ENCODE measurements around the gene BAZ2B.
A peak's percentile ranks its signal among the peaks of the same experiment; 100 is the strongest.

The BAZ2B gene

GRCh38 chr2:159508140-159508539, 108.2 kb downstream of the BAZ2B start:
- peaks cover 3% of the 10 kb centered on the region; the same call in 1 of the 2 replicates for H3F3A ChIP-seq (ENCODE audit: low read depth)

GRCh38 chr2:159506764-159507440, 109.4 kb downstream of the BAZ2B start:
- Histone ChIP-seq H3F3A (ENCODE audit: low read depth) (peaks cover 3% of the 10 kb centered on the region; the same call in 1 of the 2 replicates), H3K9me2 (replicated peaks; ENCODE audit: low read depth, low read length) (no peaks in the 10 kb centered on the region), H3K27me3 (ENCODE audit: insufficient read depth, low read length, poor library complexity, severe bottlenecking) (no peaks in the 10 kb centered on the region), H3K9me3 (ENCODE audit: insufficient read depth, low read depth, low read length) (0 out of 2 replicates have a peak, but pooled peaks cover under 1% of the 10 kb centered on the region), H3K4me3 (ENCODE audit: low read length, poor library complexity, severe bottlenecking) (peak overlapping the region; percentile 17), H3K4me1 (ENCODE audit: insufficient read depth, low read length, poor library complexity, severe bottlenecking) (peaks cover 22% of the 10 kb centered on the region), H3K36me3 (ENCODE audit: insufficient read depth, low read length) (no peaks in the 10 kb centered on the region), H4K20me1 (ENCODE audit: insufficient read depth, low read length, poor library complexity, severe bottlenecking) (no peaks in the 10 kb centered on the region), H3K9ac (ENCODE audit: low read depth, low read length, poor library complexity, severe bottlenecking) (no peak overlapping the region), H3K79me2 (ENCODE audit: insufficient read depth, low read length) (peaks cover 25% of the 10 kb centered on the region), H3K4me2 (ENCODE audit: low read depth, low read length, poor library complexity, severe bottlenecking) (peak overlapping the region; percentile 29), H2AFZ (ENCODE audit: low read length) (no peak overlapping the region)
- TF ChIP-seq EZH2phosphoT487 (IDR thresholded peaks at IDR 0.05; ENCODE audit: borderline replicate concordance) (no peak), CTCF (conservative IDR thresholded peaks at IDR 0.05; ENCODE audit: low read length) (no peak)

More at GRCh38 chr2:159508140-159508539, 108.2 kb downstream of the BAZ2B start:
- Histone ChIP-seq H3K27me3 (ENCODE audit: insufficient read depth, low read length, poor library complexity, severe bottlenecking) (no peaks in the 10 kb centered on the region), H3K9me2 (replicated peaks; ENCODE audit: low read depth, low read length) (no peaks in the 10 kb centered on the region), H3K9me3 (ENCODE audit: insufficient read depth, low read depth, low read length) (no peaks in the 10 kb centered on the region), H3K79me2 (ENCODE audit: insufficient read depth, low read length) (peaks cover 36% of the 10 kb centered on the region), H3K4me1 (ENCODE audit: insufficient read depth, low read length, poor library complexity, severe bottlenecking) (peaks cover 34% of the 10 kb centered on the region), H4K20me1 (ENCODE audit: insufficient read depth, low read length, poor library complexity, severe bottlenecking) (no peaks in the 10 kb centered on the region), H2AFZ (ENCODE audit: low read length) (no peak overlapping the region), H3K9ac (ENCODE audit: low read depth, low read length, poor library complexity, severe bottlenecking) (no peak overlapping the region), H3K4me3 (ENCODE audit: low read length, poor library complexity, severe bottlenecking) (no peak overlapping the region), H3K4me2 (ENCODE audit: low read depth, low read length, poor library complexity, severe bottlenecking) (no peak overlapping the region), H3K36me3 (ENCODE audit: insufficient read depth, low read length) (no peaks in the 10 kb centered on the region)
- no peak for TF ChIP-seq CTCF (conservative IDR thresholded peaks at IDR 0.05; ENCODE audit: low read length)

GRCh38 chr2:159506202-159506601, 110.1 kb downstream of the BAZ2B start:
- H3K9me3 ChIP-seq (ENCODE audit: insufficient read depth, low read depth, low read length), result peaks cover 4% of the 10 kb centered on the region; the same call in 1 of the 2 replicates
- H2AFZ ChIP-seq (ENCODE audit: low read length), result no peak overlapping the region
- H3K79me2 ChIP-seq (ENCODE audit: insufficient read depth, low read length), result peaks cover 24% of the 10 kb centered on the region
- no peaks in the 10 kb centered on the region for H4K20me1 ChIP-seq (ENCODE audit: insufficient read depth, low read length, poor library complexity, severe bottlenecking)
- H3K4me1 ChIP-seq (ENCODE audit: insufficient read depth, low read length, poor library complexity, severe bottlenecking), result peaks cover 20% of the 10 kb centered on the region
- peak overlapping the region; percentile 29 for H3K4me2 ChIP-seq (ENCODE audit: low read depth, low read length, poor library complexity, severe bottlenecking)
- 0 out of 2 replicates have a peak, but pooled peaks cover 3% of the 10 kb centered on the region for H3K36me3 ChIP-seq (ENCODE audit: insufficient read depth, low read length)
- H3K9me2 ChIP-seq (replicated peaks; ENCODE audit: low read depth, low read length), result no peaks in the 10 kb centered on the region
- peaks cover 3% of the 10 kb centered on the region; the same call in 1 of the 2 replicates for H3F3A ChIP-seq (ENCODE audit: low read depth)
- no peak for TF ChIP-seq CTCF (conservative IDR thresholded peaks at IDR 0.05; ENCODE audit: low read length)
- no peak for TF ChIP-seq EZH2phosphoT487 (IDR thresholded peaks at IDR 0.05; ENCODE audit: borderline replicate concordance)
- no peaks in the 10 kb centered on the region for H3K27me3 ChIP-seq (ENCODE audit: insufficient read depth, low read length, poor library complexity, severe bottlenecking)
- no peak overlapping the region for H3K9ac ChIP-seq (ENCODE audit: low read depth, low read length, poor library complexity, severe bottlenecking)
- no peak overlapping the region for H3K4me3 ChIP-seq (ENCODE audit: low read length, poor library complexity, severe bottlenecking)

All from Loucy (cell line).